Measurements from ENCODE around the gene SLAMF9.

SLAMF9 gene

GRCh38 chr1:159915571-159916241, 38.3 kb downstream of the SLAMF9 start:
- TF ChIP-seq CTCF (conservative IDR thresholded peaks at IDR 0.05; ENCODE audit: control insufficient read depth, insufficient read depth, low read depth, low read length), result no peak
- no peak overlapping the region for H3K4me3 ChIP-seq (ENCODE audit: control insufficient read depth, low read depth, low read length)
- no peak for DNase-seq (ENCODE audit: low read depth)

GRCh38 chr1:159914252-159915018, 39.6 kb downstream of the SLAMF9 start:
- no peak for DNase-seq (ENCODE audit: low read depth)
- H3K4me3 ChIP-seq (ENCODE audit: control insufficient read depth, low read depth, low read length), result no peak overlapping the region
- TF ChIP-seq CTCF (conservative IDR thresholded peaks at IDR 0.05; ENCODE audit: control insufficient read depth, insufficient read depth, low read depth, low read length), result no peak

GRCh38 chr1:159913451-159914192, 40.4 kb downstream of the SLAMF9 start:
- H3K4me3 ChIP-seq (ENCODE audit: control insufficient read depth, low read depth, low read length), result no peak overlapping the region
- no peak for TF ChIP-seq CTCF (conservative IDR thresholded peaks at IDR 0.05; ENCODE audit: control insufficient read depth, insufficient read depth, low read depth, low read length)
- no peak for DNase-seq (ENCODE audit: low read depth)

- no peak for DNase-seq (ENCODE audit: low read depth)
Observed at GRCh38 chr1:159911326-159912070, 42.5 kb downstream of the SLAMF9 start.

GRCh38 chr1:159908031-159908940, 45.8 kb downstream of the SLAMF9 start:
- no peak for DNase-seq (ENCODE audit: low read depth)
- no peak for TF ChIP-seq CTCF (conservative IDR thresholded peaks at IDR 0.05; ENCODE audit: control insufficient read depth, insufficient read depth, low read depth, low read length)

More at GRCh38 chr1:159911326-159912070, 42.5 kb downstream of the SLAMF9 start:
- TF ChIP-seq CTCF (conservative IDR thresholded peaks at IDR 0.05; ENCODE audit: control insufficient read depth, insufficient read depth, low read depth, low read length), result no peak
- no peak overlapping the region for H3K4me3 ChIP-seq (ENCODE audit: control insufficient read depth, low read depth, low read length)

More at GRCh38 chr1:159908031-159908940, 45.8 kb downstream of the SLAMF9 start:
- no peak overlapping the region for H3K4me3 ChIP-seq (ENCODE audit: control insufficient read depth, low read depth, low read length)

Data from fibroblast of mammary gland (primary cell).